T-cell (primary cell): ENCODE data around the gene ADRB2. TPM values are rescaled to one million over a fixed set of nuclear protein-coding genes. Genes with fewer than 3 reads are reported as not detected.

Experiments used
- ATAC-seq, 4 experiments: fragments of 200-7000 bp in 3 of 4; fragments of 150-1000 bp in 1 of 4; cut with Tn5 transposase; replicated peaks in 1 of 4; 1 replicate in 3 of 4; 2 replicates in 1 of 4; pipeline ENCODE4 v1.10.0; 2021; ENCODE audit warnings: moderate library complexity in 3 of 4, mild to moderate bottlenecking in 2 of 4, moderate number of reproducible peaks in 1 of 4
- CTCF ChIA-PET, 2 donors: fragments of 300-600 bp; sonication (Branson Sonifier 250); formaldehyde crosslinking; loops; one replicate each; lab custom pipeline; 2022; ENCODE audit warnings: antibody characterized with exemption in 2 of 2; lab: Charles Lee
- POLR2A ChIA-PET, 2 donors: fragments of 300-600 bp; sonication (Branson Sonifier 250); formaldehyde crosslinking; loops; one replicate each; lab custom pipeline; 2022; ENCODE audit warnings: antibody characterized with exemption in 2 of 2; lab: Charles Lee
- DNase-seq, 35 experiments: peaks; one replicate each; pipeline versions ENCODE4 v3.0.0 to v3.0.0-alpha.2; 2013 to 2023
- H3K27ac ChIP-seq: one replicate; pipeline ENCODE4 v1.5.1; 2013; ENCODE audit warnings: low read length
- H3K27me3 ChIP-seq, 2 experiments: replicated peaks in 1 of 2; 1 replicate in 1 of 2; 2 replicates in 1 of 2; pipeline versions ENCODE4 v1.6.1 to v1.7.0; 2013; ENCODE audit warnings: low read length in 1 of 2, mixed read lengths in 1 of 2; ENCODE audit not compliant: control insufficient read depth in 2 of 2, insufficient read depth in 2 of 2; ENCODE audit errors: extremely low read depth in 1 of 2
- H3K36me3 ChIP-seq, 2 donors: 1 replicate in 1 of 2; 2 replicates in 1 of 2; pipeline versions ENCODE4 v1.6.1 to v1.7.0; 2013; ENCODE audit warnings: low read length in 1 of 2; ENCODE audit not compliant: control insufficient read depth in 2 of 2, insufficient read depth in 1 of 2; ENCODE audit errors: extremely low read depth in 1 of 2
- H3K4me1 ChIP-seq, 2 experiments: 1 replicate in 1 of 2; 2 replicates in 1 of 2; pipeline versions ENCODE4 v1.6.1 to v1.7.0; 2013; ENCODE audit warnings: low read length in 2 of 2, mixed read lengths in 1 of 2; ENCODE audit not compliant: insufficient read depth in 2 of 2, control insufficient read depth in 1 of 2; ENCODE audit errors: extremely low read depth in 1 of 2
- H3K4me3 ChIP-seq, 2 donors: 1 replicate in 1 of 2; 2 replicates in 1 of 2; pipeline versions ENCODE4 v1.5.1 to v1.7.0; 2013; ENCODE audit warnings: mild to moderate bottlenecking in 2 of 2, low read length in 1 of 2, moderate library complexity in 1 of 2; ENCODE audit not compliant: control insufficient read depth in 1 of 2; ENCODE audit errors: extremely low read depth in 1 of 2
- H3K9me3 ChIP-seq: 2 replicates; pipeline ENCODE4 v1.7.0; 2013
- H3K27ac Mint-ChIP-seq, 2 donors: one replicate each; pipeline ENCODE4 v1.8.0; 2020 to 2021; ENCODE audit warnings: mild to moderate bottlenecking in 2 of 2, mixed read lengths in 2 of 2
- H3K27me3 Mint-ChIP-seq, 2 donors: one replicate each; pipeline ENCODE4 v1.8.0; 2021 to 2022; ENCODE audit warnings: mixed read lengths in 2 of 2
- H3K36me3 Mint-ChIP-seq: one replicate; pipeline ENCODE4 v1.8.0; 2021; ENCODE audit warnings: mixed read lengths
- H3K4me1 Mint-ChIP-seq, 3 donors: one replicate each; pipeline ENCODE4 v1.8.0; 2020 to 2022; ENCODE audit warnings: mixed read lengths in 3 of 3, mild to moderate bottlenecking in 1 of 3
- H3K4me3 Mint-ChIP-seq, 3 donors: one replicate each; pipeline ENCODE4 v1.8.0; 2020 to 2022; ENCODE audit warnings: mild to moderate bottlenecking in 3 of 3, mixed read lengths in 3 of 3, moderate library complexity in 3 of 3
- H3K9me3 Mint-ChIP-seq, 3 donors: one replicate each; pipeline ENCODE4 v1.8.0; 2020 to 2022; ENCODE audit warnings: mixed read lengths in 3 of 3
- WGBS: methylation state at CpG from one replicate; pipeline ENCODE4 v1.1.5; 2013; ENCODE audit warnings: missing lambda C conversion rate; ENCODE audit not compliant: insufficient coverage; 5-methylcytosine and 5-hydroxymethylcytosine counted together
- total RNA-seq, 35 experiments: library from RNA in 6 of 35; stranded (reverse) in 6 of 35; fragments of 120-200 nt in 1 of 35; gene quantifications; one replicate each; pipeline versions ENCODE4 v1.2.1 to v1.2.4 and lab custom pipeline; 2013 to 2026

Gene ADRB2
- total RNA-seq (10 to 100 TPM in 1 of 5 donors, 1 to 10 TPM in 4; 2.3 to 11.3 (median 7.2) TPM), total RNA-seq (lab: John Stamatoyannopoulos, UW) (0.45 to 41.5 (median 5.0) reads per million in 29 experiments)
- 27.5 TPM for total RNA-seq (2013)

DNA sequence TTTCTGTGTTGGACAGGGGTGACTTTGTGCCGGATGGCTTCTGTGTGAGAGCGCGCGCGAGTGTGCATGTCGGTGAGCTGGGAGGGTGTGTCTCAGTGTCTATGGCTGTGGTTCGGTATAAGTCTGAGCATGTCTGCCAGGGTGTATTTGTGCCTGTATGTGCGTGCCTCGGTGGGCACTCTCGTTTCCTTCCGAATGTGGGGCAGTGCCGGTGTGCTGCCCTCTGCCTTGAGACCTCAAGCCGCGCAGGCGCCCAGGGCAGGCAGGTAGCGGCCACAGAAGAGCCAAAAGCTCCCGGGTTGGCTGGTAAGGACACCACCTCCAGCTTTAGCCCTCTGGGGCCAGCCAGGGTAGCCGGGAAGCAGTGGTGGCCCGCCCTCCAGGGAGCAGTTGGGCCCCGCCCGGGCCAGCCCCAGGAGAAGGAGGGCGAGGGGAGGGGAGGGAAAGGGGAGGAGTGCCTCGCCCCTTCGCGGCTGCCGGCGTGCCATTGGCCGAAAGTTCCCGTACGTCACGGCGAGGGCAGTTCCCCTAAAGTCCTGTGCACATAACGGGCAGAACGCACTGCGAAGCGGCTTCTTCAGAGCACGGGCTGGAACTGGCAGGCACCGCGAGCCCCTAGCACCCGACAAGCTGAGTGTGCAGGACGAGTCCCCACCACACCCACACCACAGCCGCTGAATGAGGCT is at the start of gene ADRB2:
Gene ADRB2 (plus strand): TSS at position 559 of the 686 bp plus-strand sequence. CDS start 221 bp downstream, outside the sequence.
- Histone ChIP-seq H3K36me3 (no peaks in the 10 kb centered on the region), H3K27ac (peak within 1 kb of the TSS; percentile 71), H3K4me3 (peak within 1 kb of the TSS; percentile 76 to 93), H3K9me3 (no peaks in the 10 kb centered on the region), H3K4me1 (peaks cover 3 to 25% of the 10 kb centered on the region in 2 experiments), H3K27me3 (peaks cover 0 to 5% of the 10 kb centered on the region in 2 experiments)
- peak; percentile 87 to 95 (median 90) for ATAC-seq
- ChIA-PET POLR2A (interaction anchor here (0.6 to 1.7 kb wide), 8 partner anchors 10 to 65 kb away, joined by 3 to 6 read pairs (median 3); no protein-coding TSS in a partner anchor), CTCF (interaction anchor here in 1 of 2 donors (0.6 to 1.6 kb wide), 2 partner anchors 132 to 383 kb away, joined by 3 to 7 read pairs; no protein-coding TSS in a partner anchor)
- under 1% methylated on average over 41 of the region's 42 CpGs for WGBS
- Mint-ChIP-seq H3K27me3 (peaks cover 0 to 4% of the 10 kb centered on the region in 2 donors), H3K4me3 (peak within 1 kb of the TSS; percentile 83 to 90 (median 86)), H3K9me3 (no peaks in the 10 kb centered on the region), H3K36me3 (no peaks in the 10 kb centered on the region), H3K4me1 (peaks cover 39 to 52% (median 47%) of the 10 kb centered on the region in 3 donors), H3K27ac (peak within 1 kb of the TSS; percentile 87 to 88)
- DNase-seq = peak; percentile 73 to 93 (median 82)

DNA sequence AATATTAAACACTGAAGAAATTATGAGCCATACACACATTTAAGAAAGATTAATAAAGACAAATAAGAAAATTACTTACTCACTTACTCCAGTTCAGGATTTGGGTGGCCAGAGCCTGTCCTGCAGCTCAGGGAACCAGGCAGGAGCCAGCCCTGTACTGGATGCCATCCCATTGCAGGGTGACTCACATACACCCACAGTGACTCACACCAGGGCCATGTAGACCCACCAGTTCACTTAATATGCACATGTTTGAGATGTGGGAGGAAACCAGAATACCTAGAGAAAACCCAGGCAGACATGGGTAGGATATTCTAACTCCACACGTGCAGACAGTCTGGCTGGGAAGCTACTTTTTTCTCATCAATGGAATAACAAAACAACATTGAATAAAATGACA is 49.6 kb upstream of the ADRB2 start:
- H3K4me1 Mint-ChIP-seq = no peaks in the 10 kb centered on the region
- no peaks in the 10 kb centered on the region for H3K9me3 Mint-ChIP-seq
- no peak overlapping the region for H3K27ac Mint-ChIP-seq
- ATAC-seq (no peak), DNase-seq (no peak)
- ChIA-PET POLR2A (no interaction called here), CTCF (interaction anchor here in 1 of 2 donors (1.2 kb wide), 1 partner anchor 35 kb away, joined by 3 read pairs; no protein-coding TSS in a partner anchor)
- Histone ChIP-seq H3K27me3 (peaks cover 0 to 22% of the 10 kb centered on the region in 2 experiments), H3K9me3 (no peaks in the 10 kb centered on the region), H3K4me1 (no peaks in the 10 kb centered on the region), H3K4me3 (no peak overlapping the region), H3K36me3 (no peaks in the 10 kb centered on the region), H3K27ac (no peak overlapping the region)
- H3K36me3 Mint-ChIP-seq = no peaks in the 10 kb centered on the region
- peaks cover 21 to 25% of the 10 kb centered on the region in 2 donors for H3K27me3 Mint-ChIP-seq
- H3K4me3 Mint-ChIP-seq = no peak overlapping the region
- 50% methylated on average over 1 of the region's 1 CpG for WGBS

DNA sequence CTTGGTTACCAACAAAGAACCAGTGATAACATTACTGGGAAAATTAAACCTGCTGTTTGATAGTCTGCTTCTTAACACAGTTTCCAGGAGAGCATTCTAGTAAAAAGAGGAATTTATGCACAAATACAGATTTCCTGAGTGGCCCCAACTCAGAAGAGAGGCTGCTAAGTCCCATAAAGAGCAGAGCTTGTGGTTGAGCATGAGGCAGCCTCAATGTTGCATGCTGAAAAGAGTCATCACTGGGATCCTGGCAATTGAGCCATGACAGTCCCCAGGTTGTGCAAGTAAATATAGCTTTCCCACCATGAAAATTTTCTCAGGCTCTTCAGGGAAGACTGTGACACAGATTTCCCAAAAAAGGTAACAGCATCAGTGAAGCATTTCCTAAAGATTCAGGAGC is 47.5 kb upstream of the ADRB2 start:
- no peaks in the 10 kb centered on the region for H3K36me3 Mint-ChIP-seq
- no peaks in the 10 kb centered on the region for H3K9me3 Mint-ChIP-seq
- no peak overlapping the region for H3K4me3 Mint-ChIP-seq
- H3K27ac Mint-ChIP-seq = no peak overlapping the region
- no peak for DNase-seq
- ATAC-seq = no peak
- Histone ChIP-seq H3K36me3 (no peaks in the 10 kb centered on the region), H3K27me3 (peaks cover 0 to 22% of the 10 kb centered on the region in 2 experiments), H3K4me3 (no peak overlapping the region), H3K9me3 (no peaks in the 10 kb centered on the region), H3K27ac (no peak overlapping the region), H3K4me1 (no peaks in the 10 kb centered on the region)
- peaks cover 10 to 16% of the 10 kb centered on the region in 2 donors for H3K27me3 Mint-ChIP-seq
- H3K4me1 Mint-ChIP-seq = no peaks in the 10 kb centered on the region
- ChIA-PET POLR2A (no interaction called here), CTCF (interaction anchor here (0.6 kb wide), 2 partner anchors 11 to 80 kb away, joined by 3 read pairs; no protein-coding TSS in a partner anchor)

DNA sequence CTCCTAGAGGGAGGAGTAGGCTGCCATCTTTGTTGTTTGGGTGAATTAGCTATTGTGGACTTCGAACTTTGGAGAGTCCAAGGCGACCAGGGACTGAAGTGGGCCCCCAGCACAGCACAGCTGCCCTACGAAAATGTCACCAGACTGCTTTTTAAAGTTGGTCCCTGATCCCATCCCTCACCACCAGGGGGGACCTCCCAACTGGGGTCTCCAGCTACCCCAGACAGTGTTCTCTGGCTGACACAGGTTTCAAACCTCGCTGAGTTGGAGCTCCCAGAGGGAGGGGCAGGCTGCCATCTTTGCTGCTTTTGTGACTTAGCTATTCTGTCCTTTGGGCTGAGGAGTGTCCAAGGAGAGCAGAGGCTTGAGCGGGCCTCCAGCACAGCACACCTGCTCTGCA is 45.7 kb upstream of the ADRB2 start:
- Histone ChIP-seq H3K9me3 (no peaks in the 10 kb centered on the region), H3K27me3 (peaks cover 0 to 22% of the 10 kb centered on the region in 2 experiments), H3K4me1 (no peaks in the 10 kb centered on the region), H3K27ac (no peak overlapping the region), H3K36me3 (no peaks in the 10 kb centered on the region), H3K4me3 (no peak overlapping the region)
- no peak overlapping the region for H3K4me3 Mint-ChIP-seq
- H3K27me3 Mint-ChIP-seq = peaks cover 17 to 22% of the 10 kb centered on the region in 2 donors
- CTCF ChIA-PET = interaction anchor here in 1 of 2 donors (0.6 kb wide), 1 partner anchor 341 kb away, joined by 3 read pairs; no protein-coding TSS in a partner anchor
- no peak for DNase-seq
- POLR2A ChIA-PET = interaction anchor here in 1 of 2 donors (0.6 kb wide), 1 partner anchor 277 kb away, joined by 3 read pairs; no protein-coding TSS in a partner anchor
- H3K36me3 Mint-ChIP-seq = no peaks in the 10 kb centered on the region
- no peak overlapping the region for H3K27ac Mint-ChIP-seq
- no peaks in the 10 kb centered on the region for H3K4me1 Mint-ChIP-seq
- no peaks in the 10 kb centered on the region for H3K9me3 Mint-ChIP-seq
- 88% methylated on average over 5 of the region's 5 CpGs for WGBS
- ATAC-seq = no peak

DNA sequence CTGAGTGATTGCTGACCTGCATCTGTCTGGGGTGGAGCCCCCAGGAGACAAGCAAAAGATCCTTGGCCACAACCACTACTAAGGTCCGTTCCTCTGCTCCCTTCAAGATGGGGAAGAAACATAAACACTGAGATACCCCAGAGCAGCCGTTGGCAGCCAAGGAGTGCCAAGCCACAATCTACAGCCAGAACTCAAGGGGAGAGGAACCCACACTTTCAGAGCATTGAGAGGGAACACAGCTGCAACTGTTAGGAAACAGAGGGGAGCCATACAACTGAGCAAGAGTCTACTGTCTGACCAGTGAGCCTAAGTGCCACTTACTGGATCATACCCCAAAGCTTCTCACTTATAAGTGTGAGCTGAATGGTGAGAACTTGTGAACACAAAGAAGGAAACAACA is 44.6 kb upstream of the ADRB2 start:
- 13% methylated on average over 1 of the region's 2 CpGs for WGBS
- ATAC-seq (no peak), DNase-seq (no peak)
- Histone ChIP-seq H3K4me1 (no peaks in the 10 kb centered on the region), H3K9me3 (no peaks in the 10 kb centered on the region), H3K36me3 (no peaks in the 10 kb centered on the region), H3K4me3 (no peak overlapping the region), H3K27me3 (peaks cover 0 to 22% of the 10 kb centered on the region in 2 experiments), H3K27ac (no peak overlapping the region)
- POLR2A ChIA-PET = interaction anchor here in 1 of 2 donors (0.7 kb wide), 1 partner anchor 21 kb away, joined by 3 read pairs; no protein-coding TSS in a partner anchor
- H3K36me3 Mint-ChIP-seq = no peaks in the 10 kb centered on the region
- no peaks in the 10 kb centered on the region for H3K9me3 Mint-ChIP-seq
- H3K4me1 Mint-ChIP-seq = no peaks in the 10 kb centered on the region
- H3K27ac Mint-ChIP-seq = no peak overlapping the region
- no peak overlapping the region for H3K4me3 Mint-ChIP-seq
- peaks cover 17 to 22% of the 10 kb centered on the region in 2 donors for H3K27me3 Mint-ChIP-seq
- CTCF ChIA-PET = interaction anchor here (0.6 to 1.4 kb wide), 3 partner anchors 9 to 182 kb away, joined by 3 to 4 read pairs (median 4); no protein-coding TSS in a partner anchor

DNA sequence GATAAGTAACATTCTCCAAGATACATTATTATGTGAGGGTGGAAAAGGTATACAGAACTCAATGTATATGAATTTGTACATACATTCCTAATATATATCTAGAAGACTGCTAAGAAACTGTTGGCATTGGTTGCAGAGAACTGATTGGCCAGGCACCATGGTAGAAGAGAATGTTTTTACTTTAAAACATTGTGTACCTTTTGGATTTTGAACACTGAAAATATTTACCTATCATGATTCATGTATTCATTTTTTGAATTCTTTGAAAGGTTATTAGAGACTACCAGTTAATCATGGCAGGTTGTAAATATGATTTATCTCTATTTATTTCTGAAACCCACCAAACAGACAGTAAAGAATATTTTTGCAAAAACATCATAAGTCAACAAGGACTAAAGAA is 41.2 kb upstream of the ADRB2 start:
- DNase-seq = no peak
- no peak overlapping the region for H3K27ac Mint-ChIP-seq
- no peak overlapping the region for H3K27ac ChIP-seq
- peaks cover 12 to 19% of the 10 kb centered on the region in 2 donors for H3K27me3 Mint-ChIP-seq
- H3K27me3 ChIP-seq = peaks cover 0 to 14% of the 10 kb centered on the region in 2 experiments
- ChIA-PET POLR2A (no interaction called here), CTCF (interaction anchor here in 1 of 2 donors (0.7 kb wide), 1 partner anchor 1447 kb away, joined by 3 read pairs; no protein-coding TSS in a partner anchor)
- H3K36me3 Mint-ChIP-seq = no peaks in the 10 kb centered on the region
- no peak overlapping the region for H3K4me3 ChIP-seq
- no peaks in the 10 kb centered on the region for H3K9me3 Mint-ChIP-seq
- H3K4me1 Mint-ChIP-seq = no peaks in the 10 kb centered on the region
- no peaks in the 10 kb centered on the region for H3K4me1 ChIP-seq
- no peaks in the 10 kb centered on the region for H3K36me3 ChIP-seq
- ATAC-seq = no peak
- no peaks in the 10 kb centered on the region for H3K9me3 ChIP-seq
- H3K4me3 Mint-ChIP-seq = no peak overlapping the region
